ENCODE measurements around the gene GPR62. TPM values are rescaled to one million over a fixed set of nuclear protein-coding genes. Genes with fewer than 3 reads are reported as not detected.

The GPR62 gene
- total and polyA plus RNA-seq, 2 donors (not counting 3 experiments of a cell fraction or from before 2014, with no cell fraction given), result 0.04 to 0.15 TPM

DNA sequence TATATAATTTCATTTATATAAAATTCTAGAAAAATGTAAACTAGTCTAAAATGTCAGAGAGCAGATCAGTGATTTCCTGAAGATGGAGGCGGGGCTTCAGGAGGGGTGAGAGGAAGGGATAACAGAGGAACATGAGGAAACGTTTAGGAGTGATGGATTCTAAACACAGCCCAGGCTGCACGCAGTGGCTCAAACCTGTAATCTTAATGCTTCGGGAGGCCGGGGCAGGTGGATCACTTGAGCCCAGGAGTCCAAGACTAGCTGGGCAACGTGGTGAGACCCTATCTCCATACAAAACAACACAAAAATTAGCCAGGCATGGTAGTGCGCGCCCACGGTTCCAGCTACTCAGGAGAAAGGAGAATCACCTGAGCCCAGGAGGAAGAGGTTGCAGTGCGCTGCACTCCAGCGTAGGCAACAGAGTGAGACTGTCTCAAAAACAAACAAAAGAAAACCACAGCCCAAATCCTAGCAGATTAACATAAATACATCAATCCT lies 34.1 kb upstream of the GPR62 start:
- BruUV-seq (replicated peaks), result no TSS peak
- H3K4me1 ChIP-seq (ENCODE audit: control insufficient read depth, extremely low read depth, insufficient read depth, low read length), result no peaks in the 10 kb centered on the region
- intact Hi-C loops (cut with micrococcal nuclease), result no loop called here
- no peak overlapping the region for H3K4me2 ChIP-seq (ENCODE audit: insufficient read depth, low read length)
- no peak for FAIRE-seq
- no peak overlapping the region for H3K27ac ChIP-seq (ENCODE audit: insufficient read depth, low read depth, low read length)
- CTCF ChIA-PET, result no interaction called here
- POLR2A ChIA-PET, result no interaction called here
- DNase-seq (ENCODE audit: low read depth, low spot score), result no peak
- no peaks in the 10 kb centered on the region for H3K9me3 ChIP-seq (replicated peaks; ENCODE audit: control insufficient read depth, insufficient read depth, low read length)
- peaks cover 0 to 5% of the 10 kb centered on the region in 2 experiments for H3K27me3 ChIP-seq (ENCODE audit: control insufficient read depth in 2 of 2, insufficient read depth in 2 of 2, low read length in 2 of 2)
- H2AFZ ChIP-seq (ENCODE audit: low read depth, low read length), result no peak overlapping the region
- H3K9ac ChIP-seq (replicated peaks; ENCODE audit: extremely low read depth, insufficient read depth, low read length), result no peak overlapping the region
- dilution Hi-C loops (cut with MboI; ENCODE audit: extremely low pct_ligation_motif_present, low sequenced_read_pairs), result no loop called here
- no peaks in the 10 kb centered on the region for H4K20me1 ChIP-seq (replicated peaks; ENCODE audit: control insufficient read depth, extremely low read depth, insufficient read depth, low read length)
- H3K36me3 ChIP-seq (ENCODE audit: control insufficient read depth in 2 of 2, extremely low read depth in 1 of 2, insufficient read depth in 2 of 2, low read length in 2 of 2), result no peaks in the 10 kb centered on the region
- H3K4me3 ChIP-seq (replicated peaks in 1 of 3; ENCODE audit: insufficient read depth in 1 of 3, low read depth in 1 of 3, low read length in 3 of 3), result no peak overlapping the region
- no peaks in the 10 kb centered on the region for H3K9me1 ChIP-seq (replicated peaks; ENCODE audit: control insufficient read depth, extremely low read depth, insufficient read depth, low read length)
- no peak for TF ChIP-seq EZH2 (IDR thresholded peaks at IDR 0.05; ENCODE audit: borderline replicate concordance, low read depth, low read length, severe bottlenecking)
- TF ChIP-seq, protein P1, sequence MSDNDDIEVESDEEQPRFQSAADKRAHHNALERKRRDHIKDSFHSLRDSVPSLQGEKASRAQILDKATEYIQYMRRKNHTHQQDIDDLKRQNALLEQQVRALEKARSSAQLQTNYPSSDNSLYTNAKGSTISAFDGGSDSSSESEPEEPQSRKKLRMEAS (IDR thresholded peaks at IDR 0.05; ENCODE audit: insufficient read depth, insufficient read length), result no peak
- TF ChIP-seq FOS (IDR thresholded peaks at IDR 0.05; ENCODE audit: borderline replicate concordance, insufficient read depth, low read length), result no peak
- TF ChIP-seq MYC (IDR thresholded peaks at IDR 0.05; ENCODE audit: low read depth, low read length), result no peak
- TF ChIP-seq, protein P2, sequence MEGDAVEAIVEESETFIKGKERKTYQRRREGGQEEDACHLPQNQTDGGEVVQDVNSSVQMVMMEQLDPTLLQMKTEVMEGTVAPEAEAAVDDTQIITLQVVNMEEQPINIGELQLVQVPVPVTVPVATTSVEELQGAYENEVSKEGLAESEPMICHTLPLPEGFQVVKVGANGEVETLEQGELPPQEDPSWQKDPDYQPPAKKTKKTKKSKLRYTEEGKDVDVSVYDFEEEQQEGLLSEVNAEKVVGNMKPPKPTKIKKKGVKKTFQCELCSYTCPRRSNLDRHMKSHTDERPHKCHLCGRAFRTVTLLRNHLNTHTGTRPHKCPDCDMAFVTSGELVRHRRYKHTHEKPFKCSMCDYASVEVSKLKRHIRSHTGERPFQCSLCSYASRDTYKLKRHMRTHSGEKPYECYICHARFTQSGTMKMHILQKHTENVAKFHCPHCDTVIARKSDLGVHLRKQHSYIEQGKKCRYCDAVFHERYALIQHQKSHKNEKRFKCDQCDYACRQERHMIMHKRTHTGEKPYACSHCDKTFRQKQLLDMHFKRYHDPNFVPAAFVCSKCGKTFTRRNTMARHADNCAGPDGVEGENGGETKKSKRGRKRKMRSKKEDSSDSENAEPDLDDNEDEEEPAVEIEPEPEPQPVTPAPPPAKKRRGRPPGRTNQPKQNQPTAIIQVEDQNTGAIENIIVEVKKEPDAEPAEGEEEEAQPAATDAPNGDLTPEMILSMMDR (IDR thresholded peaks at IDR 0.05; ENCODE audit: extremely low read depth in 1 of 2, insufficient read depth in 1 of 2, low read depth in 1 of 2, low read length in 2 of 2), result no peak
- no peak for TF ChIP-seq JUN (IDR thresholded peaks at IDR 0.05; ENCODE audit: borderline replicate concordance, insufficient read depth, insufficient read length, low read depth)
- TF ChIP-seq GATA2 (IDR thresholded peaks at IDR 0.05; ENCODE audit: insufficient read depth, insufficient read length, low read depth, low read length), result no peak
- no peak for TF ChIP-seq POLR2A (IDR thresholded peaks at IDR 0.05; ENCODE audit: low read depth, low read length)
- no peak for TF ChIP-seq POLR2AphosphoS5 (IDR thresholded peaks at IDR 0.05; ENCODE audit: insufficient read depth, low read depth, low read length)
- no peaks in the 10 kb centered on the region for H3K79me2 ChIP-seq (ENCODE audit: control insufficient read depth, insufficient read depth, low read length)

Measured in endothelial cell of umbilical vein (primary cell).